GM04503 (cell line): Measurements from ENCODE around the gene CLDN4.
"Not testable (repeated sequence)": the region's sequence is repeated elsewhere in the genome, so short reads cannot be mapped to it uniquely, and the experiment has no call there.

Experiments
- DNase-seq: peaks from one replicate; pipeline ENCODE4 v3.0.0-alpha.2; 2012; ENCODE audit warnings: low read depth

The CLDN4 gene

GRCh38 chr7:73830681-73831583 lies at the start of gene CLDN4:
TSS of gene CLDN4 (plus strand) at chr7:73830996. CDS start at chr7:73831202, 206 bp downstream.
- no peak for DNase-seq

GRCh38 chr7:73786588-73786987 lies 44.2 kb upstream of the CLDN4 start:
- DNase-seq = no peak

- DNase-seq = not testable (repeated sequence)
Measured at GRCh38 chr7:73787786-73788048, 43.1 kb upstream of the CLDN4 start.

- DNase-seq = no peak
Measured at GRCh38 chr7:73789051-73789450, 41.7 kb upstream of the CLDN4 start.

GRCh38 chr7:73791170-73791690 lies 39.6 kb upstream of the CLDN4 start:
- DNase-seq = not testable (repeated sequence)

GRCh38 chr7:73795188-73795587 lies 35.6 kb upstream of the CLDN4 start:
- DNase-seq = not testable (repeated sequence)

- not testable (repeated sequence) for DNase-seq
Measured at GRCh38 chr7:73796656-73797055, 34.1 kb upstream of the CLDN4 start.

- DNase-seq = not testable (repeated sequence)
Measured at GRCh38 chr7:73797176-73797575, 33.6 kb upstream of the CLDN4 start.

- no peak for DNase-seq
Measured at GRCh38 chr7:73799282-73800141, 31.3 kb upstream of the CLDN4 start.

GRCh38 chr7:73801577-73801976 lies 29.2 kb upstream of the CLDN4 start:
- DNase-seq = no peak

GRCh38 chr7:73802459-73802858 lies 28.3 kb upstream of the CLDN4 start:
- no peak for DNase-seq

GRCh38 chr7:73809467-73809951 lies 21.3 kb upstream of the CLDN4 start:
- DNase-seq = no peak

- DNase-seq = no peak
Measured at GRCh38 chr7:73810998-73811360, 19.8 kb upstream of the CLDN4 start.

GRCh38 chr7:73811760-73812168 lies 19.0 kb upstream of the CLDN4 start:
- DNase-seq = no peak

GRCh38 chr7:73812996-73813395 lies 17.8 kb upstream of the CLDN4 start:
- no peak for DNase-seq

GRCh38 chr7:73815436-73815835 lies 15.4 kb upstream of the CLDN4 start:
- DNase-seq = no peak

GRCh38 chr7:73817121-73817520 lies 13.7 kb upstream of the CLDN4 start:
- no peak for DNase-seq

GRCh38 chr7:73820013-73820412 lies 10.8 kb upstream of the CLDN4 start:
- DNase-seq = no peak

- DNase-seq = not testable (repeated sequence)
Measured at GRCh38 chr7:73821597-73822285, 9.1 kb upstream of the CLDN4 start.

GRCh38 chr7:73822319-73823173 lies 8.2 kb upstream of the CLDN4 start:
- peak; percentile 98 for DNase-seq

- no peak for DNase-seq
Measured at GRCh38 chr7:73823257-73823656, 7.5 kb upstream of the CLDN4 start.
